Activated CD8-positive, alpha-beta T cell treated with anti-CD3 and anti-CD28 coated beads for 36 hours (primary cell): ENCODE measurements around the gene FNIP2. TPM values are rescaled to one million over a fixed set of nuclear protein-coding genes. Genes with fewer than 3 reads are reported as not detected.

Experiments
- ATAC-seq: fragments of 200-7000 bp; cut with Tn5 transposase; one replicate; pipeline ENCODE4 v1.10.0; 2021; ENCODE audit warnings: mild to moderate bottlenecking, moderate library complexity
- CTCF ChIA-PET: fragments of 350-600 bp; sonication (Branson Sonifier 250); formaldehyde crosslinking; loops from one replicate; lab custom pipeline; 2021; ENCODE audit warnings: antibody characterized with exemption; lab: Charles Lee
- POLR2A ChIA-PET: fragments of 350-600 bp; sonication (Branson Sonifier 250); formaldehyde crosslinking; loops from one replicate; lab custom pipeline; 2021; ENCODE audit warnings: antibody characterized with exemption; lab: Charles Lee
- DNase-seq: peaks from one replicate; pipeline ENCODE4 v3.0.0-alpha.2; 2020
- H3K27ac Mint-ChIP-seq: one replicate; pipeline ENCODE4 v1.8.0; 2021; ENCODE audit warnings: mild to moderate bottlenecking, mixed read lengths
- H3K27me3 Mint-ChIP-seq: one replicate; pipeline ENCODE4 v1.8.0; 2021; ENCODE audit warnings: mixed read lengths
- H3K36me3 Mint-ChIP-seq: one replicate; pipeline ENCODE4 v1.8.0; 2021; ENCODE audit warnings: low read depth, mixed read lengths
- H3K4me1 Mint-ChIP-seq: one replicate; pipeline ENCODE4 v1.8.0; 2021; ENCODE audit warnings: low read depth, mixed read lengths
- H3K4me3 Mint-ChIP-seq: one replicate; pipeline ENCODE4 v1.8.0; 2021; ENCODE audit warnings: mild to moderate bottlenecking, moderate library complexity, mixed read lengths
- H3K9me3 Mint-ChIP-seq: one replicate; pipeline ENCODE4 v1.8.0; 2021; ENCODE audit warnings: mixed read lengths
- CTCF ChIP-seq: fragments of 200-600 bp; IDR thresholded peaks from one replicate; pipeline ENCODE4 v1.8.0; 2022; ENCODE audit warnings: antibody characterized with exemption, mild to moderate bottlenecking
- intact Hi-C: fragments of 100-400 bp; cut with micrococcal nuclease; formaldehyde crosslinking; loops from one replicate; pipeline ENCODE4 v1.10.0; 2022
- total RNA-seq, 2 experiments: library from RNA; stranded (reverse); gene quantifications; one replicate each; pipeline ENCODE4 v1.2.3, GENCODE V29; 2021

Gene FNIP2
- total RNA-seq, 2 experiments from 2014 or later = 11.2 to 11.7 TPM

- Mint-ChIP-seq H3K4me3 (no peak overlapping the region), H3K9me3 (peaks cover 2% of the 10 kb centered on the region), H3K27ac (no peak overlapping the region), H3K4me1 (no peaks in the 10 kb centered on the region), H3K27me3 (peaks cover 8% of the 10 kb centered on the region), H3K36me3 (no peaks in the 10 kb centered on the region)
- CTCF ChIA-PET = no interaction called here
- ATAC-seq (peak; percentile 55), DNase-seq (peak; percentile 7)
- POLR2A ChIA-PET = no interaction called here
- TF ChIP-seq CTCF = no peak
- intact Hi-C loops = no loop called here
Observed at GRCh38 chr4:158760866-158761265, 8.0 kb upstream of the FNIP2 start.

GRCh38 chr4:158762553-158762952 is 6.3 kb upstream of the FNIP2 start:
- no peaks in the 10 kb centered on the region for H3K36me3 Mint-ChIP-seq
- ATAC-seq (no peak), DNase-seq (no peak)
- CTCF ChIA-PET = interaction anchor here (1.1 kb wide), 1 partner anchor 89 kb away, joined by 4 read pairs; no protein-coding TSS in a partner anchor
- H3K9me3 Mint-ChIP-seq = peaks cover 2% of the 10 kb centered on the region
- POLR2A ChIA-PET = no interaction called here
- H3K27ac Mint-ChIP-seq = no peak overlapping the region
- intact Hi-C loops = no loop called here
- H3K4me3 Mint-ChIP-seq = no peak overlapping the region
- no peak for TF ChIP-seq CTCF
- peaks cover 4% of the 10 kb centered on the region for H3K27me3 Mint-ChIP-seq
- peaks cover under 1% of the 10 kb centered on the region for H3K4me1 Mint-ChIP-seq

- peaks cover 1% of the 10 kb centered on the region for H3K27me3 Mint-ChIP-seq
- TF ChIP-seq CTCF = no peak
- peaks cover 10% of the 10 kb centered on the region for H3K4me1 Mint-ChIP-seq
- no peaks in the 10 kb centered on the region for H3K9me3 Mint-ChIP-seq
- H3K4me3 Mint-ChIP-seq = no peak overlapping the region
- ATAC-seq = no peak
- intact Hi-C loops = no loop called here
- ChIA-PET POLR2A (no interaction called here), CTCF (interaction anchor here (1.1 kb wide), 1 partner anchor 88 kb away, joined by 4 read pairs; no protein-coding TSS in a partner anchor)
- no peak overlapping the region for H3K27ac Mint-ChIP-seq
- DNase-seq = no peak
- no peaks in the 10 kb centered on the region for H3K36me3 Mint-ChIP-seq
Observed at GRCh38 chr4:158763462-158763861, 5.4 kb upstream of the FNIP2 start.

- CTCF ChIA-PET = no interaction called here
- Mint-ChIP-seq H3K9me3 (no peaks in the 10 kb centered on the region), H3K4me1 (peaks cover 31% of the 10 kb centered on the region), H3K4me3 (no peak overlapping the region), H3K36me3 (peaks cover 2% of the 10 kb centered on the region), H3K27ac (no peak overlapping the region), H3K27me3 (no peaks in the 10 kb centered on the region)
- intact Hi-C loops = no loop called here
- DNase-seq = no peak
- POLR2A ChIA-PET = no interaction called here
- no peak for ATAC-seq
- no peak for TF ChIP-seq CTCF
Observed at GRCh38 chr4:158766434-158767044, 2.3 kb upstream of the FNIP2 start.

GRCh38 chr4:158767451-158767850 is 1.4 kb upstream of the FNIP2 start:
- ChIA-PET POLR2A (no interaction called here), CTCF (interaction anchor here (0.9 kb wide), 1 partner anchor 84 kb away, joined by 4 read pairs; no protein-coding TSS in a partner anchor)
- DNase-seq (no peak), ATAC-seq (no peak)
- Mint-ChIP-seq H3K4me1 (peaks cover 35% of the 10 kb centered on the region), H3K36me3 (peaks cover 2% of the 10 kb centered on the region), H3K9me3 (no peaks in the 10 kb centered on the region), H3K4me3 (peak overlapping the region; percentile 75), H3K27ac (peak overlapping the region; percentile 10), H3K27me3 (no peaks in the 10 kb centered on the region)
- intact Hi-C loops = no loop called here
- no peak for TF ChIP-seq CTCF
